Measurements from ENCODE around the gene APBB1.
A peak's percentile ranks its signal among the peaks of the same experiment; 100 is the strongest.

The APBB1 gene

DNA sequence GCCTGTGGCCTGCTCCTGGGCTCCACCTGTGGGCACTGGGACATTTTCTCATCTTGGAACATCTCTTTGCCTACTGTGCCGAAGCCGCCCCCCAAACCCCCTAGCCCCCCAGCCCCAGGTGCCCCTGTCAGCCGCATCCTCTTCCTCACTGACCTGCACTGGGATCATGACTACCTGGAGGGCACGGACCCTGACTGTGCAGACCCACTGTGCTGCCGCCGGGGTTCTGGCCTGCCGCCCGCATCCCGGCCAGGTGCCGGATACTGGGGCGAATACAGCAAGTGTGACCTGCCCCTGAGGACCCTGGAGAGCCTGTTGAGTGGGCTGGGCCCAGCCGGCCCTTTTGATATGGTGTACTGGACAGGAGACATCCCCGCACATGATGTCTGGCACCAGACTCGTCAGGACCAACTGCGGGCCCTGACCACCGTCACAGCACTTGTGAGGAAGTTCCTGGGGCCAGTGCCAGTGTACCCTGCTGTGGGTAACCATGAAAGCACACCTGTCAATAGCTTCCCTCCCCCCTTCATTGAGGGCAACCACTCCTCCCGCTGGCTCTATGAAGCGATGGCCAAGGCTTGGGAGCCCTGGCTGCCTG lies 27.3 kb downstream of the APBB1 start:
- no peak for DNase-seq (ENCODE audit: low spot score)

DNA sequence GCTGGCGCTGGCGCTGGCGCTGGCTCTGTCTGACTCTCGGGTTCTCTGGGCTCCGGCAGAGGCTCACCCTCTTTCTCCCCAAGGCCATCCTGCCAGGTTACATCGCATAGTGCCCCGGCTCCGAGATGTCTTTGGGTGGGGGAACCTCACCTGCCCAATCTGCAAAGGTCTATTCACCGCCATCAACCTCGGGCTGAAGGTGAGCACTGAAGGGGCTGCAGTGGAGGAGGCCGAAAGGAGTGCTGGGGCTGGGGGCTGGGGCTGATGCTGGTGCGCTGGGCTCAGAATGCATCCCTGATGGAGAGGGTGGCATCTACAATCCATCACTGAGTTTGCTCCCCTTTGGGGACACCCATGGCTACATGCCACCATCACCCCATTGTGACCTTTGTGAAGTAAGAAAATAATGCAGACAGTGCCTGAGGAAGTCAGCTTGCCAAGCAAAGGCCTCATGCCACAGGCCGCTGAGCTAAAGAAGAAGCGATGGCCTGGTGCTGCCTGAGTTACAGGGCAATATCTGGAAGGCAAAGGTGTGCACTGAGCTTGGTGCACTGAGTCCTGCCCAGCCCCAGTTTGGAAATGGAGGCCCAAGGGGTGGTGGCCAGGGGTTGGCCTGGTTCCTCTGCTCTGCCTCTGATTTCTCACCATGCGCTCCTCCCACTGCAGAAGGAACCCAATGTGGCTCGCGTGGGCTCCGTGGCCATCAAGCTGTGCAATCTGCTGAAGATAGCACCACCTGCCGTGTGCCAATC lies 28.0 kb downstream of the APBB1 start:
- no peak for DNase-seq (ENCODE audit: low spot score)

DNA sequence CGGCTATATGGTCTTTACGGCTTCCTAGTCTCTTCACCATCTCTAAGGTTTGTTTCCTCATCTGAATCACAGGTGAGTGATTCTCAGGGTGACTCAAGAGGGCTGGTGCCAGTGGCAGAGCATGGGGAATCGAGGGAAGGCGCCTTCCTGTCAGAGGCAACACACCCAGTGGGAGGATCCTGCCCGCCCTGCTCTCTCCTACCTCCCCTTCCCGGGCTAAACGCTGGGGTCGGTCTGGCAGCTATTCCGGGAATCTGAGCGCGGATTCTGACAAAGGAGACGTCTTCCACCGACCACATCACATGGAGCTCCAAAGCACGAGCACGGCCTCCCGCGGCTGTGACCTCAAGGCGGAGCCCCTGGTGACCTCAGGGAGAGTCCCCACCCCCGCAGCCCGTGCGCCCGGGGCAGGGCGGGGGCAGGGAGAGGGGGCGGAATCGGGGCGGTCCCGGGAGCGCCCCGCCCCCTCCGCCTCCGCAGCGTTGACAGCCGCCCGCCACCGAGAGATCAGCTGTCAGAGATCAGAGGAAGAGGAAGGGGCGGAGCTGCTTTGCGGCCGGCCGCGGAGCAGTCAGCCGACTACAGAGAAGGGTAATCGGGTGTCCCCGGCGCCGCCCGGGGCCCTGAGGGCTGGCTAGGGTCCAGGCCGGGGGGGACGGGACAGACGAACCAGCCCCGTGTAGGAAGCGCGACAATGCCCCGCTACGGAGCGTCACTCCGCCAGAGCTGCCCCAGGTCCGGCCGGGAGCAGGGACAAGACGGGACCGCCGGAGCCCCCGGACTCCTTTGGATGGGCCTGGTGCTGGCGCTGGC lies 28.8 kb downstream of the APBB1 start, which contains the start of gene SMPD1:
SMPD1 (plus strand) TSS at position 570 of the 813 bp plus-strand sequence; CDS start at position 695, 125 bp downstream.
- peak; percentile 96 for DNase-seq (ENCODE audit: low spot score)

DNA sequence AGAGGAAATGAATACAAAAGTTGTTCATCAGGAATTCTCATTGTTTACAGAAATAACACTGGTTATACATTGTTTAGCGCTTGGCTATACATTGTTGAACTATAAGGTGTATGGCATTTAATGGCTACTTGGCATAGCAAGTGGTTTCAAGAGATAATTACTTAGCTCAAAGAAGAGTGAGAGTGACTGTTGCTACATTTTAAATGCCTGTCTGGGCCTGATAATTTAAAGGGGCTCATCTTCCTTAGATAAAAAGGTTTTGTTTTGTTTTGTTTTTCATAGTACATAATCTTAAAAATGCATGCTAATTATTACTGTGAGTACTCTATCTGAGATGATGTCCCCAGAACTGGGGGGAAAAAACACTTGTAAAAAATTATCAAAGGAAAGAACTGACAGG lies 30.1 kb downstream of the APBB1 start:
- DNase-seq (ENCODE audit: low spot score), result no peak

DNA sequence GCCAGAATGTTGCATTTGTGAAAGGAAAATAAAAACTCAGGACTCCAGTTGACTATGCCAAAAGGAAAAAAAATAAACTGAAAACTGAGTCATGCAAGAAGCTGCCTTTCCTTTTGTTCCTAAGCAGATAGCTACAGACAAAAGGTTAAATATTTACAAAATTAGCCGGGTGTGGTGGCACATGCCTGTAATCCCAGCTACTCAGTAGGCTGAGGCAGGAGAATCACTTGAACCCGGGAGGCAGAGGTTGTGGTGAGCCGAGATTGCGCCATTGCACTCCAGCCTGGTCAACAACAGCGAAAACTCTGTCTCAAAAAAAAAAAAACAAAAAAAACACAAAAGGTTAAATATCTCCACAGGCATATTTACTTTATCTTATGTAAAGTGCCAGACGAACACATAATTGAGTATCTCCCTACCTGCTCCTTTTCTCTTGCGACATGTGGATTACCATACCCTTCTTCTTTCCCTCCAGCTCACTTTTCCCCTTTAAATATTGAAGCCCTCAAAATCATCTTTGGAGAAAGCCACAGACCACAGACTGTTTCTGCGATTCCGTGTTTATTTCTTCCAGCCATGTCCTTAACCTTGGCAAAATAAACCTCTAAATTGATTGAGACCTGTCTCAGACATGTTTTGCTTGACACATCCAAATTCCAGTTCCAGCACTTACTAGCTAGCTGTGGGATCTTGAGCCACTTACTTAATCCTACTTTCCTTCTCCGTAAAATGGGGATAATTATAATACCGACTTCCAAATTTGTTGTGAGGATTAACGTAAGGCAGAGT lies 30.9 kb downstream of the APBB1 start:
- no peak for DNase-seq (ENCODE audit: low spot score)

DNA sequence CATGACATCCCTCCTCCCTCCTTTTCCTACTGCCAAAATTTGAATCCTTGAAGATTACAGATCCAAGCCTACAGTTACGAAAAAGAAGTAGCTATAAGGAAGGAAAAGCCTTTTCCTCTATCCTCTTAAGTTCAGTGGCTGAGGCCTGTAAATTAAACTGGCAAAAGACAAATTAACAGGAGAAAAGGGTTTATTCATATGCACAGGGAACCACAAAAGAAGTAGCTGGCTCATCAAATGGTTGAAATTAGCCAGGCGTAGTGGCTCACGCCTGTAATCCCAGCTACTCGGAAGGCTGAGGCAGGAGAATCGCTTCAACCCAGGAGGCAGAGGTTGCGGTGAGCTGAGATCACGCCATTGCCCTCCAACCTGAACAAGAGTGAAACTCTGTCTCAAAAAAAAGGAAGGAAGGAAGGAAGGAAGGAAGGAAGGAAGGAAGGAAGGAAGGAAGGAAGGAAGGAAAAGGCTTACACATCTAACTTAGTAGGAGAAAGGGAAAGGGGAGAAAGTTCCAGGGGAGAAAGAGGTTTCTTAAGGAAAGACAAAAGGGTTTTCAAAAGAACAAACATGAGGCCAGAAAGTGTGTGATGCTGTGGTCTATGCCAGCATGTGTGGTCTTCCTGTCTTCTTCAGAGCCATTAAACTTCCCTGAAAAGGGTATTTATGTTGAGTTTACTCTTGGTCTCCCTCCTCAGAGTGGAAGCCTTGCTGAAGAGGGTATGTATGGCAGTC lies 33.7 kb downstream of the APBB1 start:
- DNase-seq (ENCODE audit: low spot score), result no peak

DNA sequence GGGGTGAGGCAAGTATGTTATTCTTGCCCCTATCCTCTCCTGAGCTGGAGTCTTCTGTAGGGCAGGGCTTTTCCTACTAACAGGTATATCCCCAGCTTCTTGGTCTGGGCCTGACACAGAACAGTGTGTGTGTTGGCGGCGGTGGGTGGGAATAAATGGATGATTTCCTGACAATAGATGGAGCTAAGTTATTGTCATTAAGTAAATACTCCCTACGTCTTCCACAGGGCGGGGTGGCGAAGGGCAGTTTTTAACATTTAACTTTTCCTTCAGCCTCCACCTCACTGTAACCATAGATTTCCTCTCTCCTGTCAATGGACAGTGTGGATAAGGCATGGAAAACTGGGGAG lies 40.3 kb downstream of the APBB1 start:
- no peak for DNase-seq (ENCODE audit: low spot score)

DNA sequence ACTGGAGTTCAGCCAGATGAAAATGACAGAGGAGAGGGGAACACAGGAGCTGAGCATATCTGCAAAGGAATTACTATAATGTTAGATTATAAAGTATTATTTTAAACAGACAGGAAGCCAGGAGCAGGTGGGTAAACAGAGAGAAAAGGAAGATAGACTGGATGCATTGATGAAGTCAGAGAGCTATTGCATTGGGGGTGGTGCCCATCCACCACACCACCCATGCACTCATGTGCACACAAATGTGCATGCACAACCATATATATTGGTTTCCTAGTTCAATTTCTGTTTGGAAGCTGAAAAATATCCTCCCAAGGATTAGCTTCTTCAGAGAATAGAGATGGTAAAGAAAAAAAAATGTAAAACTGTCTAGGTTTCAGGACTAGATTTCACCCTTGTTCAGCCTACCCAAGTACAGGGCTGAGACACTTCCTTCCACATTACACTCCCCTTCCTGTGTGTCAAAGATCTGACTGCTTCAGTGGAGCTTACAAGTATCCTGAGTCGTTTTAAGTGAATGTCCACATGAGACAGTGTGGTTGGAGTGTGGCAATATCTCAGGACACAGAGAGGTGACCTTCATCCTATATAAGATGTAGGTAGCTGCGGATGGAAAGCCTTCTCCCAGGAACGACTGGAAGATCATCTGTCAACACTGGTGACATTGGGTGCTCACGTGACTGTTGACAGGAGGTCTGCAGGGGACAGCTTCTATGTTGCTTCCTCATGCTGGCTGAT lies 40.8 kb downstream of the APBB1 start:
- no peak for DNase-seq (ENCODE audit: low spot score)

DNA sequence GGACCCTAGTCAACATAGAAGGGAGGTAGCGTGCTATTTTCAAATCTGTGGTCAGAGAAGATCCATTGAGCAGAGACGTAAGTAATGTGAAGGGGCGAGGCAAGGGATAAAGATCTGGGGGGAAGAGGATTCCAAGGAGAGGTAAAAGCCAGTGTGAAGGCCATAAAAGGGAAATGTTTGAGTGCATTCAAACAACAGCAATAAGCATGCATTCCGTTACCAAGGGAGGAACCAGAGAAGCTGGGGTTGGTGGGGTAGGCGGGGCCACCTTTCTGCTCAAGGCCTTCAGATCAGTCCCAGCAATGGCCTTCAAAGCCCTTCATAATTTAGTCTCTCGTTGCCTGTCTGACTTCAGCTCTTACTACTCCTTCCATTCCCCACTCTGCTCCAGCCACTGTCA lies 47.1 kb downstream of the APBB1 start:
- DNase-seq (ENCODE audit: low spot score), result no peak

DNA sequence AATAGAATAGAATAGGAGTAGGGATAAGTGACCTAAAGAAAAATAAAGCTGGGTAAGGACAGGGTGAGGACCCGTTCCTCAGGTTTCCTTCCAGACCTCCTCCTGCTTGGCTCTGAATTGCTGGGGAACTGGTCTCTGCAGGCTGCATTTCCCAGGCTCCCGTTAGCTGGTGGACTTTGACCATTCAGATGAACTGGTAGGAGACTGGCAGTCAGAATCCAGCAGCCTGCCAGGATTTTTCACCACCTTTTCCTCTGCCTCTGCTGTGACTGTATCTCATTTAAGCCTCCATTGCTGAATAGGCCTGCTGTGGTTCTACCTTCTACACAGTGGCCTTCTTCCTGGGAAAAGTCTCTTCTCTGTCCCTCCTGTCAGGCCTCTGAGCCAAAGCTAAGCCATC lies 53.2 kb downstream of the APBB1 start:
- DNase-seq (ENCODE audit: low spot score), result no peak

DNA sequence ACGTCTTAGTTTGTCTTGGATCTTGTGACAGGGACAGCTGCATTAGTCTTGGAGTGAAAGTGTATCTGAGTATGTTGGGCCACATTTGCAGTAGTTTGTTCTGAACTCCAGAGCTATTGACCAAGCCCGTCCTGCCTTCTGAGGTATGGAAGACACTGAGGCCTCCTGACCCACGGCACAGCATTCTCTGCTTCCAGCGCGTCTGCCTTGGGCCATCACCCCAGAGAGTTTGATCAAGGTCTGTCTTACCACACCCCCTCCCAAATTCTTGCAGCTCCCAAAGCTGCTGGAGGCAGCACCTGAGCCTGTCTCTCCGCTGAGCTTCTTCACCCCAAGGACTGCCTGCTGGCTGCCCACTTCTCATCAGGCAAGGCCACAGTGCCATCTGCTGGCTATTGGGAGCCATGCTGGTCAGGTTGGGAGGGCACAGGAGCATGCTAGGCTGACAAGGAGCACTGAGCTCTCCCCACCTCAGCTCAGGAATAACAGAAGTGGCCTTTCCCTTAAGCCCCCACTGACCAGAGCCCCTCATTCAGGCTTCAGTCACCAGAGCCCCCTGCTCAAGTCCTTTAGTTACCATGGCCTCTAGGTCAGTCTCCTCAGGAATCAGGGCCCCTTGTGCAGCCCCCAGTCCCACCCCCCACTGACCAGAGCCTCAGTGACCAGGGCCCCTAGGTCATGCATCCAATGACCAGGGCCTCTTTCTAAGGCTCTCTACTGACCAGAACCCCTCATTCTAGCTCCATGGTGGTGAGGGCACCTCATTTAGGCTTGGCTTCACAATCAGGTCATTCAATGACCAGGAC lies 55.8 kb downstream of the APBB1 start:
- peak; percentile 87 for DNase-seq (ENCODE audit: low spot score)

DNA sequence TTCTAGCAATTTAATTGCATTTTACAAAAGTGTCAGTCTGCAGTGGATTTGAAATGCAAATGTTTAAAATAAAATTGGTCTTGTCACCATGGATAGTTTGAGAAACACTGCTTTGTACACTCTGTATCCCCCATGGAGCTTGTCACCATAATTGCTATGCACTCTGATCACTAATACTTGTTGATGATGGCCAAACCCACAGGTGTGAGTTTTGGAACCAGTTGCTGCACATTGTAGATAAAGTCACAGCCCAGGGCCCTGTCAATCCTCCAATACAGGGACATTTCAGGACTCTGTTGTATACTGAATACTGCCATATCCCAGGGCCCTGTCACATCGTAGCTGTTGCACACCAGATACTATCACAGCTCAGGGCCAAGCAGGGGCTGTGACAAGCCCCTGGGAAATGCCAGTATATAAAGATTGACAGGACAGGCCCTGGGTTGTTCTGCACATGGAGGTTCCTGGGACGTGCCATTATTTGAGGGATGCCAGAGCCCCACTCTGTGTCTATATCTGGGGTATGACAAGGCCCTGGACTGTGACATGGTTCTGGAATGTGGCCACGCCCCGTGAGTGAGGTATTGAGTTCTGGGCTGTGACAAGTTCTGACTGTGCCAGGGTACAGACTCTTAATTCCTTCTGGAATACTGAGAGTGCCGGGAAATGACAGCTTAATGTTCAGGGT lies 56.6 kb downstream of the APBB1 start:
- no peak for DNase-seq (ENCODE audit: low spot score)

DNA sequence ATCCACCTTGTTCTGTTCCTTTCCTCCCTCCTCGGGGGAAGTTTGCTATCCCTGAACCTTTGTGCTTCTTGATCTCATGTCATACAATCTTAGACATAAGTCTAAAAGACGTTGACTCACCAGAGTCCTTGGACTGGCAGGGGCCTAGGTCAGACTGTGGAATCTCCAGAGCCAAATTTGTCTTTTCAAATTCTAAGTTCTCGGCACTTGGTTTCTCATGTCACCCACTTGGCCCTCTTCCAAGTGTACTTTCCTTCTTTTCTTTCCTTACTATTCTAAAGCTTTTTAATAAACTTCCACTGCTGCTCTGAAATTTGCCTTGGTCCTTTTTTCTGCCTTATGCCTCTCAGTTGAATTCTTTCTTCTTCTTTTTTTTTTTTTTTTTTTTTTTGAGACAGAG lies 58.7 kb downstream of the APBB1 start:
- DNase-seq (ENCODE audit: low spot score), result no peak

DNA sequence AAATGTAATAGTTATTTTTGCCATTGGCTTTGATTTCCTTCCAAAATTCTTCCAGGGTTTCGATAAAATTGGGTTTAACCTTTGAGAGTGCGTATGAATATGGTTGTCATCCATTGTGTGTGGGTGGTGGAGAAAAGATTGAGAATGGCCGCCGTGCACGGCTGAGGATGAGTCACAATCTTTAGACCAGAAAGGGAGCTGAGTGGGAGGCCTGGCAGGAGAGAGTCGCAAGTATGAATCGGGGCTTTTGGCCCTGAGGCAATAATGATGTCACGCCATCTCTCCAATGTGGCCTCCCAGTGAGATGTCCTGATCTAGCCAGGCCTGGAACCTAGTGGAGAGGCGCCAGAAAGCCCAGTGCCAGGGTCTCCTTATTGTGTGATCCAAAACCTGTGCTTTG lies 61.7 kb downstream of the APBB1 start:
- DNase-seq (ENCODE audit: low spot score), result peak; percentile 84

DNA sequence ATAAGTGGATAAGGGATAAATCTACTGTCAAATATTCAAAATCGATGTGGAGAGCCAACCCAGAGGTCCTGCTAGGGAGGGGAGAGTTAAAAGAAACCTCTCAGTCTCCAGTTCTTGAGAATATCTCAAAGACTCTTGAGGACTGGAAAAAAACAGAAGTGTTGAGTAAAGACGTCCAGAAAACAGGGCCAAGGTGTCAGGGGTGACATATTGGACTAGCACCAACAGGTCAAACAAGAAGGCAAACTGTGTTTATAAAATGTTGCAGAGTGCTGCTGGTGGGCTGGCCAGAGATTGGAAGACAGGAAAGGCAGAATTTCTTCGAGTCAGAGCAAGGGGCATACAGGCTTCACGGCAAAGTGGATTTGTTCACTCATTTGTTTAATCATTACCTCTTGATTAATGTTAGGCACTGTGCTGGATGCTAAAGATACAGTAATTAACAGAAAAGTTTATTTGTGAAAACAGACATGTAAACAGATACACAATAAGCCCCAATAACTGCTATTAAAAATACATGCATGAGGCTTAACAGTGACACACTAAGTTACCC lies 62.3 kb downstream of the APBB1 start:
- no peak for DNase-seq (ENCODE audit: low spot score)

DNA sequence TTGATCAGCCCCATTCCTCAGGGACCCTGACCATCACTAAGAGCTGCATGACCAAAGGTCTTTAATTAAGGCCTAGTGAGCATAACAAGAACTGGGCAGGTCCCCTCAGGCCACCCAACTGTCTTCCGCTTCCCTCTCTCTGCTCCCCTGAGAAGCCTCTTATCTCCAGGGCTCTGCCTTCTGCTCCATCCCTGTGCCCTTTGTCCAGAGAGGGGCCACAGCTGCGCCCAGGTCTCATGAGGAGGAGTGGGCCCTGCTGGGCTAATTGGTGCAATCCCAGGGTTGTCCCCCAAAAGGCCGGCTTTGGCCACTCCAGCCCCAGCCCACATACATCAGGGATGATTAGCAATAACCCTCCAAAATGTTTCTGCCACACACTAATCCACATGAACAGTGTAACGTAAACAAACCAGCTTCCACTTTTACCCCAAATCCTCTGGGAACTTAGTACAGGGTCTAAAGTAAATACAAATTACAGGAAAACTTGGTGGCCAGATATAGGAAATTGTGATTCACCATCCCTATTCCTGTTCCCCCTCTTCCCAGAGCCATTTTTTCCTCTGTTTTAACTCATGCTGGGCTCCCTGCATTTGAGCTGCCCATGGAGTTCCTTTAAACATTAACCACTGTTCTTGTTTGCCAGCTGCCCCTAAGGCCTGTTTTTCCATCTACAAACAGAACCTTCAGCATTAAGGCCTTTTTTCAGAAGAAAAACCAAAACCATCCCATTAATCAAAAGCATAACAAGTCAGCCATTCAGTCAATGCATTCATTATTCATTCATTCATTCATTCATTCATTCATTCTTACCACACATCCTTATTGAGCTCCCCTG lies 64.0 kb downstream of the APBB1 start:
- no peak for DNase-seq (ENCODE audit: low spot score)

DNA sequence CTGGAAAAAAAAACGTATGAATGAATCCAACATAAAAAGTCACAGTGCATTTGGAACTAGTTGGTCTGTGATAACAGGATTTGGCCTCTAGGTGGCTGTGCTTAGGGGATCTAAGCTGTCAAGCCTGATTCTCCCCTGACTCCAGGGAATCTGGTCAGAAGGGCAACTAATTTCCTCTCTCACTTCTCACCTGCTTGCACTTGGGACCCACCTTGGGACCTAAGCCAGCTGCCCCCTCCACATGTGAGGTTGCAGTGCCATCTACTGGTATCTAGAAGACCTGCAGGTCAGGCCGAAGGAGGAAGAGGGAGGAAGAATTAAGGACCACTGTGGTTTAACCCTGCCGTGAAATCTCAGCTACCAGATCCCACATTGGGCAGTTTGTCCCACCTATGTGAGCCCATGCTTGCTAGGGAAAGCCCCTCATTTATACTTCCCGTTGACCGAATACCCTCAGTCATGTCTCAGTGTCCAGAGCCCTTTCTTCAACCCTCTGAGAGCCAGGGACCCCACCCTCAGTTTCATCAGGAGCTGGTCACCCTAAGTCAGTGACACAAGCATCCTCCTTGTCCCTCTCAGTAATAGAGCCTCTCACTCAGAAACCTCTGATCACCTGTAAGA lies 65.4 kb downstream of the APBB1 start:
- DNase-seq (ENCODE audit: low spot score), result peak; percentile 56

All from GM03348 (cell line).